ENCODE measurements around the gene FAM240A.

FAM240A gene

DNA sequence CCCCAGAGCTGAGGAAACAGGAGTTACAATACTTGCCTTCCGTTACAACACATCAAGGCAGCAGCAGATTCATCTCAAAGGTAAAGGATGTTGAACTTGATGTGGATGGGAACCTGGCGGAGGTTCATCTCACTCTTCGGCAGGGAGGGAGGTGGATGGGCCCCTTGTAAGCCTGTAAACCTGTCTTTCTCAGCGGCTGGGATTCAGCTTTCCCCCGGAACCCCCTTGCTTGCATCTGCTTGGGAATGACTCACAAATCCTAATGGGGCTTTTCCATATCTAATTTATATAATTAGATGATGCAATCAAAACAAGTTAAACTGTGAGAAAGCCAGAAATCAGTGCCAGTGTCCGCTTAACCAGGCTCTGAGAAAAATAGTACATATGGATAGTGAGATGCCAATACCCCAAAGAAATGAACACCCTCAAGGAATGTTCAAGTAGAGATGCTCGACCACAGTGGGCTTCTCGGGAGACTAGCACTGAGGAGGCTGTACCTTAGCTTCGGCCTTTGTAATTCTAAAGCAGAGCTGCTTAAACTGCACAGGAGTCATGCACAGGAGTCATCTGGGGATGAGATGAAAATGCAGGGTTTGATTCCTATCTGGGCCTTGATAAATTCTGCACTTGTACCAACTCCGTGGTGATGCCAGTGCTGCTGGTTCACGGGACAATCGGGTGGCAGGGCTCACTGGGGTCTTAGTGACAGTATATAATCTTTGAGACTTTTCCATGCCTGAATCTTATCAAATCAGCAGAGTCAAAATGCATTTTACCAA, 2.2 kb upstream of the FAM240A start:
- Mint-ChIP-seq H3K9me3 (no peaks in the 10 kb centered on the region), H3K4me3 (no peak overlapping the region), H3K27ac (peak overlapping the region in 2 of 3 experiments; percentile 38 to 61), H3K27me3 (ENCODE audit: low read depth) (peaks cover 21% of the 10 kb centered on the region), H3K36me3 (ENCODE audit: low read depth) (no peaks in the 10 kb centered on the region), H3K4me1 (peaks cover 15% of the 10 kb centered on the region)
- TF ChIP-seq, protein P1, sequence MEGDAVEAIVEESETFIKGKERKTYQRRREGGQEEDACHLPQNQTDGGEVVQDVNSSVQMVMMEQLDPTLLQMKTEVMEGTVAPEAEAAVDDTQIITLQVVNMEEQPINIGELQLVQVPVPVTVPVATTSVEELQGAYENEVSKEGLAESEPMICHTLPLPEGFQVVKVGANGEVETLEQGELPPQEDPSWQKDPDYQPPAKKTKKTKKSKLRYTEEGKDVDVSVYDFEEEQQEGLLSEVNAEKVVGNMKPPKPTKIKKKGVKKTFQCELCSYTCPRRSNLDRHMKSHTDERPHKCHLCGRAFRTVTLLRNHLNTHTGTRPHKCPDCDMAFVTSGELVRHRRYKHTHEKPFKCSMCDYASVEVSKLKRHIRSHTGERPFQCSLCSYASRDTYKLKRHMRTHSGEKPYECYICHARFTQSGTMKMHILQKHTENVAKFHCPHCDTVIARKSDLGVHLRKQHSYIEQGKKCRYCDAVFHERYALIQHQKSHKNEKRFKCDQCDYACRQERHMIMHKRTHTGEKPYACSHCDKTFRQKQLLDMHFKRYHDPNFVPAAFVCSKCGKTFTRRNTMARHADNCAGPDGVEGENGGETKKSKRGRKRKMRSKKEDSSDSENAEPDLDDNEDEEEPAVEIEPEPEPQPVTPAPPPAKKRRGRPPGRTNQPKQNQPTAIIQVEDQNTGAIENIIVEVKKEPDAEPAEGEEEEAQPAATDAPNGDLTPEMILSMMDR (IDR thresholded peaks at IDR 0.05; ENCODE audit: unreplicated experiment in 3 of 3), result no peak

DNA sequence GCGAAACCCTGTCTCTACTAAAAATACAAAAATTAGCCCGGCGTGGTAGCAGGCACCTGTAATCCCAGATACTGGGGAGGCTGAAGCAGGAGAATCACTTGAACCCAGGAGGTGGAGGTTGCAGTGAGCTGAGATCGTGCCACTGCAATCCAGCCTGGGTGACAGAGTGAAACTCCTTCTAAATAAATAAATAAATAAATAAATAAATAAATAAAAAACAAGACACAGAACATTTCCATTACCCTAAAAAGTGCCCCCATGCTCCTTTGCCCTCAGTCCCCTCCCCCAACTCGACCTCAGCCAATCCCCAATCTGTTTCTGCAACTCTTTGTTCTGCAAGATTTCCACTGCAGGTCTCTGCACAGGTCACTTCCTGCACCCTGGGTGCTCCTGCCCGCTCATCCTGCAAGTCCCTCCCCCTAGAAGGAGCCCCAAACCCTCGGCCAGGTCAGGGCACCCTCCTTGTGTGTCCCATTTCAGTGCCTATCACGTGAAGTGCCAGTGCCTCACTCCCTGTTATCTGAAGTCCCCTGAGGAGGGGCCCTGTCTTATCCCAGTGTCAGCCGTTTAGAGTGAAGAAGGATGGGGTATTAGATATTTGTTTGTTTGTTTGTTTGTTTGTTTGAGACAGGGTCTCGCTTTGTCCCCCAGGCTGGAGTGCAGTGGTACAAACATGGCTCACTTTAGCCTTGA, 1.1 kb downstream of the FAM240A start:
- Mint-ChIP-seq H3K27me3 (ENCODE audit: low read depth) (peaks cover 36% of the 10 kb centered on the region), H3K36me3 (ENCODE audit: low read depth) (no peaks in the 10 kb centered on the region), H3K27ac (no peak overlapping the region), H3K4me1 (peaks cover 15% of the 10 kb centered on the region), H3K4me3 (no peak overlapping the region), H3K9me3 (no peaks in the 10 kb centered on the region)
- TF ChIP-seq, protein P1 (IDR thresholded peaks at IDR 0.05; ENCODE audit: unreplicated experiment in 3 of 3), result no peak

GRCh38 chr3:46614431-46614830, 2.1 kb downstream of the FAM240A start:
- H3K36me3 Mint-ChIP-seq (ENCODE audit: low read depth), result no peaks in the 10 kb centered on the region
- peaks cover 15% of the 10 kb centered on the region for H3K4me1 Mint-ChIP-seq
- no peaks in the 10 kb centered on the region for H3K9me3 Mint-ChIP-seq
- peaks cover 38% of the 10 kb centered on the region for H3K27me3 Mint-ChIP-seq (ENCODE audit: low read depth)
- TF ChIP-seq, protein P1 (IDR thresholded peaks at IDR 0.05; ENCODE audit: unreplicated experiment in 3 of 3), result no peak
- no peak overlapping the region for H3K27ac Mint-ChIP-seq
- no peak overlapping the region for H3K4me3 Mint-ChIP-seq

GRCh38 chr3:46615050-46615775, 2.9 kb downstream of the FAM240A start:
- Mint-ChIP-seq H3K27ac (peak overlapping the region in 1 of 3 experiments; percentile 5), H3K27me3 (ENCODE audit: low read depth) (peaks cover 34% of the 10 kb centered on the region), H3K36me3 (ENCODE audit: low read depth) (no peaks in the 10 kb centered on the region), H3K4me3 (no peak overlapping the region), H3K4me1 (peaks cover 14% of the 10 kb centered on the region), H3K9me3 (no peaks in the 10 kb centered on the region)
- TF ChIP-seq, protein P1 (IDR thresholded peaks at IDR 0.05; ENCODE audit: unreplicated experiment in 3 of 3), result no peak

DNA sequence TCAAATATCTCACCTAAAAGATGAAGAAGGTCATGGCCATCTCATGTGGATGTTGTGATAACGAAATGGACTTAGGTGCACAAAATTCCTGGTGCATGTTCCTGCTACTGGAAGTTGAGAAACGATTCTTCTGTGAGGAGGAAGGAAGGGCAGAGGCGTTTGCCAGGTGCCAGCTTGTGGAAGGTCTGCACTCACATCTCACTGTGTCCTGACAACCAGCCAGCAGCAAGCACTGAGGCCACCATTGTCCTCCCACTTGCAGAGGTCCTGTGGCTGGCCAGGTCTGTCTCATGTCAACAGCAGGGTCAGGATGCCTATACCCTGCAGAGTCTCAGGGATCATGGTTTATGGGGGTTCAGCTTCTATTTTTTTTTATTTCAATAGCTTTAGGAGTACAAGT, 3.7 kb downstream of the FAM240A start:
- Mint-ChIP-seq H3K4me3 (no peak overlapping the region), H3K27ac (no peak overlapping the region), H3K9me3 (no peaks in the 10 kb centered on the region), H3K27me3 (ENCODE audit: low read depth) (peaks cover 37% of the 10 kb centered on the region), H3K4me1 (peaks cover 19% of the 10 kb centered on the region), H3K36me3 (ENCODE audit: low read depth) (no peaks in the 10 kb centered on the region)
- TF ChIP-seq, protein P1 (IDR thresholded peaks at IDR 0.05; ENCODE audit: unreplicated experiment in 3 of 3), result no peak

All from nephron (organoid).